ENCODE measurements around the gene ZNF222.

DNA sequence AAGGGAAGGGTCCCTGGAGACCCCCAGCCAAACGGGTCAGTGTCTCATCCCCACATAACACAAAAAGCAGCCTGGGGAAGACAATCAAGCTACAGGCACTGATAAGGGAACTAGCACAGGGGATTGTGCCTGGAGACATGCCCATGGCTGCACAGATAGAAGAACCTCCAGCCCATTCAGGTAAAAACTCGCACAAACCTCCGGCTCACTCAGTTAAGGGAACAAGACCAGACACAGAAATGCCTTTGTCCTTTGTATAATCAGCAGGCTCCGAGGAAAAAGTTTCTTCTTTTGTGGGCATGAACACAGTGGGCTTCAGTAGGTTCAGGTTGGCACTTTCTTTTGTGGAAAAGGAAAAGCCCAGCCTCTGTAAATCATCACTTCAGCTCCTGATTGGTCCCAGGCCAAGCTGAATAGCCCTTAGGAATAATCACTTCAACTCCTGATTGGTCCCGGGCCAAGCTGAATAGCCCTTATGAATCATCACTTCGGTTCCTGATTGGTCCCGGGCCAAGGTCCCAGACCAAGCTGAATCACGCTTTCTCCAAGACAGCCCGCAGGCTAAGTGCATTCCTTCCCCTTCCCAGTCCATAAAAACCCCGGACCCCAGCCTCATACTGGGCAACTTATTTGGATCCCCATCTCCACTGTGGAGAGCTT, 27.4 kb upstream of the ZNF222 start:
- no peak for TF ChIP-seq POLR2A (IDR thresholded peaks at IDR 0.05)
- TF ChIP-seq, protein P1, sequence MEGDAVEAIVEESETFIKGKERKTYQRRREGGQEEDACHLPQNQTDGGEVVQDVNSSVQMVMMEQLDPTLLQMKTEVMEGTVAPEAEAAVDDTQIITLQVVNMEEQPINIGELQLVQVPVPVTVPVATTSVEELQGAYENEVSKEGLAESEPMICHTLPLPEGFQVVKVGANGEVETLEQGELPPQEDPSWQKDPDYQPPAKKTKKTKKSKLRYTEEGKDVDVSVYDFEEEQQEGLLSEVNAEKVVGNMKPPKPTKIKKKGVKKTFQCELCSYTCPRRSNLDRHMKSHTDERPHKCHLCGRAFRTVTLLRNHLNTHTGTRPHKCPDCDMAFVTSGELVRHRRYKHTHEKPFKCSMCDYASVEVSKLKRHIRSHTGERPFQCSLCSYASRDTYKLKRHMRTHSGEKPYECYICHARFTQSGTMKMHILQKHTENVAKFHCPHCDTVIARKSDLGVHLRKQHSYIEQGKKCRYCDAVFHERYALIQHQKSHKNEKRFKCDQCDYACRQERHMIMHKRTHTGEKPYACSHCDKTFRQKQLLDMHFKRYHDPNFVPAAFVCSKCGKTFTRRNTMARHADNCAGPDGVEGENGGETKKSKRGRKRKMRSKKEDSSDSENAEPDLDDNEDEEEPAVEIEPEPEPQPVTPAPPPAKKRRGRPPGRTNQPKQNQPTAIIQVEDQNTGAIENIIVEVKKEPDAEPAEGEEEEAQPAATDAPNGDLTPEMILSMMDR (IDR thresholded peaks at IDR 0.05) = no peak
